GM12878 (cell line): ENCODE results near the gene AMBP. TPM values are rescaled to one million over a fixed set of nuclear protein-coding genes. Genes with fewer than 3 reads are reported as not detected.

Experiments used
- ATAC-seq: fragments of 200-7000 bp; cut with Tn5 transposase; 3 replicates; pipeline ENCODE4 v1.9.1; 2020; ENCODE audit warnings: mild to moderate bottlenecking, moderate library complexity
- BruUV-seq: library from RNA; stranded (reverse); fragments of 400-500 nt; replicated peaks from 2 replicates; lab custom pipeline; 2021; lab: Mats Ljungman, UMichigan
- CTCF ChIA-PET: fragments of 300-600 bp; sonication (Branson Sonifier 250); formaldehyde crosslinking; extraction: SDS; loops from one replicate; lab custom pipeline; 2021; ENCODE audit warnings: inconsistent platforms; lab: Yijun Ruan, JAX
- POLR2A ChIA-PET: fragments of 350-600 bp; formaldehyde crosslinking; extraction: SDS; loops from one replicate; lab custom pipeline; 2021; ENCODE audit warnings: inconsistent platforms; lab: Charles Lee
- RAD21 ChIA-PET: fragments of 300-600 bp; sonication (Branson Sonifier 250); formaldehyde crosslinking; loops from one replicate; lab custom pipeline; 2023; ENCODE audit warnings: antibody characterized with exemption; ENCODE audit not compliant: unreplicated experiment; lab: Charles Lee
- SMC1A ChIA-PET: fragments of 300-600 bp; sonication (Branson Sonifier 250); formaldehyde crosslinking; loops from one replicate; lab custom pipeline; 2023; ENCODE audit not compliant: unreplicated experiment, uncharacterized antibody; lab: Charles Lee
- DNase-seq: peaks from one replicate; pipeline ENCODE4 v3.0.0-alpha.2; 2011; ENCODE audit warnings: low read depth, low spot score
- FAIRE-seq: peaks from 3 replicates; lab custom pipeline; 2011; peaks lifted over from hg19 to GRCh38; lab: Jason Lieb, UNC
- H2AFZ ChIP-seq: 2 replicates; pipeline ENCODE4 v1.6.0; 2011; ENCODE audit warnings: low read depth, low read length, control low read depth; ENCODE audit not compliant: control insufficient read depth
- H3K27ac ChIP-seq: 2 replicates; pipeline ENCODE4 v1.5.1; 2011; ENCODE audit warnings: control low read depth; ENCODE audit not compliant: control insufficient read depth, insufficient read depth
- H3K27me3 ChIP-seq, 2 experiments: replicated peaks in 1 of 2; 2 replicates each; pipeline versions ENCODE4 v1.6.0 to v1.6.1; 2011; ENCODE audit warnings: low read length in 1 of 2; ENCODE audit not compliant: control insufficient read depth in 2 of 2, insufficient read depth in 2 of 2
- H3K36me3 ChIP-seq, 2 experiments: 2 replicates each; pipeline ENCODE4 v1.5.1; 2011; ENCODE audit warnings: low read length in 1 of 2; ENCODE audit not compliant: control insufficient read depth in 2 of 2, insufficient read depth in 2 of 2
- H3K4me1 ChIP-seq: 2 replicates; pipeline ENCODE4 v1.6.1; 2011; ENCODE audit warnings: mild to moderate bottlenecking, low read length, moderate library complexity, mixed read lengths; ENCODE audit not compliant: control insufficient read depth, insufficient read depth
- H3K4me2 ChIP-seq: 2 replicates; pipeline ENCODE4 v1.6.0; 2011; ENCODE audit warnings: control low read depth; ENCODE audit not compliant: control insufficient read depth, insufficient read depth
- H3K4me3 ChIP-seq: fragments of 200-600 bp; sonication (generic); 2 replicates; pipeline ENCODE4 v1.5.1; 2016
- H3K79me2 ChIP-seq: 2 replicates; pipeline ENCODE4 v1.6.0; 2011; ENCODE audit warnings: low read length; ENCODE audit not compliant: control insufficient read depth, insufficient read depth
- H3K9ac ChIP-seq: 2 replicates; pipeline ENCODE4 v1.8.0; 2011; ENCODE audit warnings: low read length, control low read depth, mixed read lengths; ENCODE audit not compliant: control insufficient read depth, insufficient read depth
- H3K9me3 ChIP-seq: replicated peaks from 3 replicates; pipeline ENCODE4 v1.5.1; 2011; ENCODE audit warnings: mild to moderate bottlenecking, low read length; ENCODE audit not compliant: control insufficient read depth, insufficient read depth
- H4K20me1 ChIP-seq: 2 replicates; pipeline ENCODE4 v1.6.0; 2011; ENCODE audit not compliant: control insufficient read depth, insufficient read depth
- BCL11A ChIP-seq: IDR thresholded peaks from 2 replicates; pipeline ENCODE4 v1.6.1; 2011; ENCODE audit warnings: low read depth, low read length
- CBX3 ChIP-seq: fragments of 200-600 bp; sonication (generic); IDR thresholded peaks from 2 replicates; pipeline ENCODE4 v1.6.1; 2016; ENCODE audit warnings: low read depth, borderline replicate concordance
- CBX5 ChIP-seq: sonication (generic); IDR thresholded peaks from 2 replicates; pipeline ENCODE4 v1.6.1; 2016; ENCODE audit warnings: low read depth, moderate library complexity, mild to moderate bottlenecking, inconsistent platforms
- CHD4 ChIP-seq: fragments of 200-600 bp; sonication (generic); IDR thresholded peaks from 2 replicates; pipeline ENCODE4 v1.6.1; 2016; ENCODE audit warnings: mild to moderate bottlenecking
- DPF2 ChIP-seq: fragments of 450-650 bp; IDR thresholded peaks from 2 replicates; pipeline ENCODE4 v1.6.1; 2017; ENCODE audit warnings: mild to moderate bottlenecking
- GABPA ChIP-seq: IDR thresholded peaks from 2 replicates; pipeline ENCODE4 v1.6.1; 2014; ENCODE audit warnings: antibody characterized with exemption, low read depth, mild to moderate bottlenecking, inconsistent platforms
- IKZF1 ChIP-seq: fragments of 450-650 bp; conservative IDR thresholded peaks from 2 replicates; pipeline ENCODE4 v1.6.1; 2017; ENCODE audit warnings: antibody characterized with exemption, mild to moderate bottlenecking
- IRF4 ChIP-seq: IDR thresholded peaks from 2 replicates; pipeline ENCODE4 v1.6.1; 2011; ENCODE audit warnings: low read depth, low read length
- MTA3 ChIP-seq: IDR thresholded peaks from 2 replicates; pipeline ENCODE4 v1.6.1; 2012; ENCODE audit warnings: low read length, inconsistent platforms, borderline replicate concordance
- NBN ChIP-seq: fragments of 450-650 bp; IDR thresholded peaks from 2 replicates; pipeline ENCODE4 v1.6.1; 2016
- NFYA ChIP-seq: IDR thresholded peaks from 2 replicates; pipeline ENCODE4 v1.6.1; 2011; ENCODE audit warnings: low read depth, mild to moderate bottlenecking, low read length, improper control_type of control experiment, borderline replicate concordance
- NR2F1 ChIP-seq: fragments of 450-650 bp; conservative IDR thresholded peaks from 2 replicates; pipeline ENCODE4 v1.6.1; 2017; ENCODE audit warnings: mild to moderate bottlenecking
- RB1 ChIP-seq: fragments of 450-650 bp; formaldehyde crosslinking; IDR thresholded peaks from 2 replicates; pipeline ENCODE4 v1.6.1; 2017; ENCODE audit warnings: mild to moderate bottlenecking, borderline replicate concordance
- RBBP5 ChIP-seq: fragments of 200-600 bp; sonication (generic); conservative IDR thresholded peaks from 2 replicates; pipeline ENCODE4 v1.6.1; 2016
- REST ChIP-seq: IDR thresholded peaks from 2 replicates; pipeline ENCODE4 v1.6.1; 2012; ENCODE audit warnings: mild to moderate bottlenecking, low read depth, low read length
- SMAD5 ChIP-seq: IDR thresholded peaks from 2 replicates; pipeline ENCODE4 v1.6.1; 2016; ENCODE audit warnings: antibody characterized with exemption, low read depth
- SPI1 ChIP-seq: IDR thresholded peaks from 2 replicates; pipeline ENCODE4 v1.6.1; 2011; ENCODE audit warnings: low read depth, mild to moderate bottlenecking, low read length, moderate library complexity, borderline replicate concordance; ENCODE audit not compliant: insufficient read depth
- SRF ChIP-seq, 2 experiments: IDR thresholded peaks; 2 replicates each; pipeline ENCODE4 v1.6.1; 2011; ENCODE audit warnings: low read depth in 2 of 2, low read length in 2 of 2, mild to moderate bottlenecking in 1 of 2, moderate library complexity in 1 of 2
- TCF12 ChIP-seq: IDR thresholded peaks from 2 replicates; pipeline ENCODE4 v1.6.1; 2011; ENCODE audit warnings: low read depth, mild to moderate bottlenecking, low read length
- WGBS: methylation state at CpG from one replicate; pipeline ENCODE4 v1.1.6; 2016; ENCODE audit warnings: low lambda C conversion rate; ENCODE audit not compliant: insufficient replicate concordance, insufficient coverage; ENCODE audit errors: missing lambda C conversion rate; 5-methylcytosine and 5-hydroxymethylcytosine counted together
- in situ Hi-C: fragments of 300-500 bp; cut with MboI; formaldehyde crosslinking; loops from 9 replicates; pipeline ENCODE4 v1.14.3; 2018; ENCODE audit warnings: mixed read lengths
- intact Hi-C: fragments of 100-400 bp; cut with micrococcal nuclease; formaldehyde crosslinking; loops from one replicate; pipeline ENCODE4 v1.14.2; 2022; ENCODE audit not compliant: unreplicated experiment
- polyA plus RNA-seq, 11 experiments: library from polyadenylated mRNA; depleted of rRNA in 4 of 11; unstranded in 6 of 11; stranded (reverse) in 5 of 11; fragments of >200 nt; fragmentation: Nextera tagmentation in 4 of 11; fragmentation: Illumina TruSeq in 1 of 11; extraction: Ambion mirVana in 4 of 11; extraction: Trizol in 1 of 11; gene quantifications; 1 replicate in 1 of 11; 2 replicates in 10 of 11; pipeline versions ENCODE4 v1.2.1 to v1.2.3, GENCODE V29; 2011 to 2016; ENCODE audit warnings: inconsistent platforms in 2 of 11, missing spikeins in 2 of 11, low read depth in 1 of 11
- total RNA-seq, 4 experiments: library from RNA; depleted of rRNA in 3 of 4; stranded (reverse); fragments of >200 nt in 3 of 4; fragmentation: Illumina TruSeq in 1 of 4; extraction: Trizol in 1 of 4; gene quantifications; 2 replicates each; pipeline versions ENCODE4 v1.2.1 to v1.2.3, GENCODE V29; 2013 to 2021

The AMBP gene
- total and polyA plus RNA-seq, 10 of the 15 experiments (the other 5 are each of a cell fraction or from before 2014, with no cell fraction given): 0.11 to 2.3 (median 0.18) TPM; not detected in 7

GRCh38 chr9:114061292-114061691 is 16.8 kb downstream of the AMBP start (continued):
- no peak for TF ChIP-seq REST
- TF ChIP-seq, all 136 proteins: peak for 0

DNA sequence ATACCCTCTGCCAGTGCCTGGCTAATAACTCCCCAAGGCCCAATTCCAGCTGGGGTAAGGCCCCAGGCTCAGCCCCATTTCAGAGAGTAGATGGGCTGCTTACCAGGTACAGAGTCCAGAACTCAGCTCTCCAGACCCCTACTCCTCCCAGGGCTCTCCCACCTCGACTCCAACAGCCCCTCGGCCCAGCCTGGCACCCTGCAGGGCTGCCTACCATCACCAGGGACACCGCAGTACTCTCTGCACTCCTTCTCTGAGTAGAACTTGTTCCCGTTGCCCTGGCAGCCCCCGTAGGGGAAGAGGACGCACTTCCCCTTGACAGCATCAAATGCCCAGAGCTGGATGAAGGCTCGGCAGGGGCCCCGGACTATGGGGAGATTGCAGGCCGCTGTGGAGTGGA is 17.4 kb downstream of the AMBP start:
- DNase-seq: no peak
- no peak for FAIRE-seq
- ChIA-PET SMC1A (no interaction called here), RAD21 (no interaction called here), CTCF (interaction anchor here (0.7 kb wide), 1 partner anchor 13 kb away, joined by 3 read pairs; no protein-coding TSS in a partner anchor), POLR2A (no interaction called here)
- no peaks in the 10 kb centered on the region for H3K4me1 ChIP-seq
- intact Hi-C loops (no loop called here), in situ Hi-C loops (no loop called here)
- no peaks in the 10 kb centered on the region for H4K20me1 ChIP-seq
- 20% methylated on average over 9 of the region's 9 CpGs for WGBS
- no peaks in the 10 kb centered on the region for H3K27me3 ChIP-seq
- no peaks in the 10 kb centered on the region for H3K36me3 ChIP-seq
- no peak overlapping the region for H3K27ac ChIP-seq
- ATAC-seq: no peak
- TF ChIP-seq NBN (no peak), SMAD5 (no peak), BCL11A (no peak), SPI1 (no peak), CHD4 (no peak), DPF2 (no peak), MTA3 (no peak), NFYA (no peak), IKZF1 (no peak), CBX5 (no peak), GABPA (no peak), RB1 (no peak), IRF4 (no peak), NR2F1 (no peak), TCF12 (no peak), RBBP5 (no peak), CBX3 (no peak), SRF (IDR thresholded peaks at IDR 0.05; ENCODE audit: low read depth in 2 of 2, low read length in 2 of 2) (no peak)
- no peak overlapping the region for H2AFZ ChIP-seq
- H3K79me2 ChIP-seq: no peaks in the 10 kb centered on the region
- H3K4me3 ChIP-seq: no peak overlapping the region
- no peaks in the 10 kb centered on the region for H3K9me3 ChIP-seq
- no peak overlapping the region for H3K9ac ChIP-seq
- H3K4me2 ChIP-seq: no peak overlapping the region
- no TSS peak for BruUV-seq
